HG03439 (cell line): ENCODE results near the gene PNMA8B.

ENCODE experiments used
- ATAC-seq: cut with Tn5 transposase; IDR thresholded peaks from one replicate; pipeline ENCODE4 v1.9.1; 2021; ENCODE audit warnings: mild to moderate bottlenecking, moderate library complexity; ENCODE audit not compliant: unreplicated experiment

PNMA8B gene

DNA sequence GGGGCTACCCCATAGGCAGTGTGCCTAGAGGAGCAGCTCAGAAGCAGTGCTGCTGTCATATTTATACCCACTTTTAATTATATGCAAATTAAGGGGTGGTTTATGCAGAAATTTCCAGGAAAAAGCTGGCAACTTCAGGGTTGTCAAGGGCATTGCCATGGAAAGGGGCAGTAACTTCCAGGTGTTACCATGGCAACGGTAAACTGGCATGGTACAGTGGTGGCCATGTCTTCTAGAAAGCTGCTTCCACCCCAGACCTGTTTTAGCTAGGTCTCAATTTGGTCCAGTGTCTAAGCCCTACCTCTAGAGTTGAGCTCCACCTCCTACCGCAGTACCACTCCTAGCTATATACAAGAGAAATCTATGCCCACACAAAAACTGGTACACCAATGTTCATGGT is 35.6 kb downstream of the PNMA8B start:
- ATAC-seq, result no peak

DNA sequence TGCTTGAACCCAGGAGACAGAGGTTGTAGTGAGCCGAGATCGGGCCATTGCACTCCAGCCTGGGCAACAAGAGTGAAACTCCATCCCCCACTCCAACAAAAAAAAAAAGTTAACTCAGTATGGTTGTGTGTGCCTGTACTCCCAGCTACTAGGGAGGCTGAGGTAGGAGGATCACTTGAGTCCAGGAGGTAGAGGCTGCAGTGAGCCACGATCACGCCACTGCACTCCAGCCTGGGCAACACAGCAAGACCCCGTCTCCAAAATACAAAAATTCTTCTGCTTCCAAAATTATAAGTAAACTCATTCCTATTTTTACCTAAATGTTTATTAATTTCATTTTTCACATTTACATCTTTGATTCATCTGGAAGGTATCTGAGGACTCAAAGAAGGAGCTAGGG is 38.7 kb downstream of the PNMA8B start:
- ATAC-seq, result no peak

DNA sequence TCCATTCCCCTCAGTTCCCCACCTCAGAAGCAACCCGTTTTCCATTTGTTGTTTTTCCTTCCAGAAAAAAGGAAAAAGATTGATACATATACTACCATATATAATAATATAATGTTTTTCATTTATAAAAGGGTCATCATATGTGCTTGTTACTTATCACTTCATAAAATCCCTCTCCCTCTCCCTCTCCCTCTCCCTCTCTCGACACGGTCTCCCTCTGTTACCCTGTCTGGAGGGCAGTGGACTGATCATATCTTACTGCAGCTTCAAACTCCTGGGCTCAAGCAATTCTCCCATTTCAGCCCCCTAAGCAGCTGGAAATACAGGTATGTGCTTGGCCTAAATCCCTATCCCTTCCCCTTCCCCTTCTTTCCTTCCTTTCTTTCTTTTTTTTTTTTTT is 41.4 kb downstream of the PNMA8B start:
- ATAC-seq, result no peak

DNA sequence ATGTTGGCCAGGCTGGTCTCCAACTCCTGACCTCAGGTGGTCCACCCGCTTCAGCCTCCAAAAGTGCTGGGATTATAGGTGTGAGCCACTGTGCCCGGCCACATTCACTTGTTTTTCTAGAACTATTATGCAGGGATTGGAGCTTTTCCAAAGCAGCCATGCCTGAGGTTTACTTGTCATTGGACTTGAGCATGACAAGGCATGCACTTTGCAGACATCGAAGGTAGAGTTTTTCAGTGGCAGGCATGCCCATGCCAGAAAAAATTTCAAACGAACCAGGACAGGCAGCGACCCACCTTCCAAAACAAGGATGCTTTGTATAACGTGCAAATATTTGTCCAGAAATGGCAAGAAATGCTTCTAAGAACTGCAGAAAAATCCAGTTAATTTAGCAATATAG is 42.0 kb downstream of the PNMA8B start:
- no peak for ATAC-seq

DNA sequence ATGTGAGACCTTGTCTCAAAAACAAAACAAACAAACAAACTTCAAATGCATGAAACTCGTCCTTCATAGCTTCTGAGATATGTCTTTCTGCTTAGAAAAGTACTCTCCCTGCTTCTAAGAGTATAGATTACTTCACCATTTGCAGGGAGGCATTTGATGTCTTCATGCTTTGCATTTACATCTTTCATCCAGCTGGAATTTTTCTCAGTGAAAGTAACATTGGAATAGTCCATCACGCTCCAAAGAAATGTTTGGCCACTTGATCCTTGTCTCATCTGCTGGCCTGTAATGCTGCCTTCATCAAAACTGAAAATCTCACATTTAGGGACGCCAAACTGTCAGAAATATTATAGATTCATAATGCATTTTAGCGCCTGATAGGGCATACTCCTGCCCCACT is 43.5 kb downstream of the PNMA8B start:
- no peak for ATAC-seq

DNA sequence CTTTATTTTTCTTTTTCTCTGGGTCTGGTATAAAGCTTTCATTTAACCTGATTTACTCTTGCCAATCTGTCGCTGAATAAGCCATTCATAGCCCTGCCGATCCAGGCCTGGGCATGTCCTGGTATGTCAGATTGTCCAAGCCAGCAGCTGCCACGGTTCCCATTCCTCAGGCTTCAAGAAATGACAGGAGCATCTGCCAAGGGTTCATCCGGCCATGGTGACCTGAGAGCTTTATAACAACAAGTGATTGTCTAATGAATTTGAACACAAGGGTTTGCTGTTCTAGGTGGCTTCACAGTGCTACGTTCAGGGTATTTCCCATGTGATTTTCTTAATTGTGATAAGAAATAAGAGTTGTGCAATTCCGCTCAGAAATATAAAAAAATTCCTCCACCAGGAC is 44.3 kb downstream of the PNMA8B start:
- no peak for ATAC-seq

DNA sequence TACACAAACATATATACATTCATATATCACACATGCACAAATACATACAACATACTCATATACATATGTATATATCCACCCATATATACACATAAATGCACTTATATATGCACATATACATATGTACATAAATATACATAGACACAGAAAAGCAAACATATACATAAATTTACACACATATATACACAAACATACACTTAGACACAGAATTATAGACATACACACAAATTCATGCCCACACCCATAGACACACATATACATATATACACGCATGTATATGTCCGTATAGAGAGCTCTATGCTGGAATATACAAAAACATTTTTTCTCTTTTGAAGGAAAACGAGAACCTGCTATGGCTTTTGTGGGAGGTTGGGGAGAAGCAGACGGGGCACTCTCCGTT is 44.9 kb downstream of the PNMA8B start:
- no peak for ATAC-seq

DNA sequence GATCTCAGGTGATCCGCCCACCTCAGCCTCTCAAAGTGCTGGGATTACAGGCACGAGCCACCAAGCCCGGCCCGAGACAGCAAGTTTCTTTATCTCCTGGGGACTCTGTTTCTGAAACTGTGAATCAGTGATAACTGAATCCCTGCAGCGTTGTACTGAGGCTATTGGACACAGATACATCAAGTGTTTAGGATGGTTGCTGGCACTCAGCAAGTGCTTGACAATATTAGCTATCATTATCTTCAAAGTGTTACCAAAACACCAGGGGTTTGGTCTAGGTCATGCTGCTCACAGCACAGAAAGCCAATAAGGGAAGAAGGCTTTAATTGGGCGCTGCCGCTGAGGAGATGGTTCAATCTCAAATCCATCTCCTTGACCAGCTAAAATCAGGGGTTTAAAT is 46.4 kb downstream of the PNMA8B start:
- no peak for ATAC-seq

DNA sequence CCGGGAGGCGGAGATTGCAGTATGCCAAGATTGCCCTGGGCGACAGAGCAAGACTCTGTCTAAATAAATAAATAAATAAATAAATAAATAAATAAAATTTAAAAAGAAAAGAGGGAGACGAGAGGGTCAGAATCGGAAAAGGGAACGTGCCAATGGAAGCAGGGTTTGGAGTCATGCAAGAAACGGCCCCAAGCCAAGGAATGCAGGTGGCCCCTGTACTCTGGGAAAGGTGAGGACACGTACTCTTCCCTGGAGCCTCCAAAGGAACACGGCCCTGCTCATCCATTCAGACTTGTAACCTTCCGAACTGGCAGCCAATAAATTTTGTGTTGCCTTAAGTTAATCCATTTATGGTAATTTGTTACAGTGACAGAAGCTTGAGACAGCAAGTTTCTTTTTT is 47.1 kb downstream of the PNMA8B start:
- ATAC-seq, result no peak

DNA sequence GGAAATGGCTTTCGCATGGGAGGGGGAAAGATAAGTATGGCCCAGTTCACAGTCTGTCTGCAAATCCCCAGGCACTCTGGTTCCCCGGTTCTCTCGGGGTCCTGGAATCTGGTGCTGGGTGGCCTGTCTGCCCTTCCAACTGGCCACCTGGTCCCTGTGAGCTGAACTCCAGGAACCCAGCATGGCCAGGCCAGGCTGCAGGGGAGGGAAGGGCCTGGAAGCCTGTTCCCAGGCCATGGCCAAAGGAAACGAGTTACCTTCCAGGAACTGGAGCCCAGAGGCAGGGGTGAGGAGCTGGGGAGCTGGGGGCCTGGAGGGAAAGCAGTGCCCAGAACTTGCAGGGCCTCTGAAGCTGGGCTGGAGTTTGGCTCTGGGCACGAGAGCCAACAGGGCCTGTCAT is 47.8 kb downstream of the PNMA8B start:
- no peak for ATAC-seq

DNA sequence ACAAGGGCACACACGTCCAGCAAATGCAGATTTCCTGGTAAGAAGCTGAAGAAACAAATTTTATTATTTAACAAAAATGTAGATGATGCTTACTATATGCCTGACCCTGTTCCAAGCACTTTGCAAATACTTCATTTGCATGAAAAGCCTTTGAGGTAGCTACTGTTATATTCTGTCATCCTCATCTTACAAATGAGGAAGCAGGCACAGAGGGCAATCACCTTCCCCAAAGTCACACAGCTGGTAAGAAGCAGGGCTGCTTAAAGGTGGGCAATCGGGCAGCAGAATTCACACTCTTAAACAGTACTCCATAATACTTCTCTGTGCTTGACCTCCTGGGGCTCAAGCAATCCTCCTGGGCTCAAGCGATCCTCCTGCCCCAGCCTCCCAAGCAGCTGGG is 48.7 kb downstream of the PNMA8B start:
- ATAC-seq, result no peak

DNA sequence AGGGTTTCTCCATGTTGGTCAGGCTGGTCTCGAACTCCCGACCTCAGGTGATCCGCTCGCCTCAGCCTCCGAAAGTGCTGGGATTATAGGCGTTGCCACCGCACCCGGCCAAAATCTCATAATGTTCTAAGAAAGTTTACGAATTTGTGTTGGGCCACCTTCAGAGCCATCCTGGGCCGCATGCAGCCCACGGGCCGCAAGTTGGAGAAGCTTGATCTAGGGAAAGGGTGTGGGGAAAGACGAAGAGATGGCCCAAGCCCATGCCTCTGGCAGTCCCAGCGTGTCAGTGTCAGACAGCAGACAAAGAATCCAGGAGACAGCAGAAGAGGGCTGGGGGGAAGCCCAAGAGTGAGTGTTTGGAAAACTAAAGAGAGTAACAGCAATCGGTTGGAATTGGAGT is 49.6 kb downstream of the PNMA8B start:
- ATAC-seq, result no peak

DNA sequence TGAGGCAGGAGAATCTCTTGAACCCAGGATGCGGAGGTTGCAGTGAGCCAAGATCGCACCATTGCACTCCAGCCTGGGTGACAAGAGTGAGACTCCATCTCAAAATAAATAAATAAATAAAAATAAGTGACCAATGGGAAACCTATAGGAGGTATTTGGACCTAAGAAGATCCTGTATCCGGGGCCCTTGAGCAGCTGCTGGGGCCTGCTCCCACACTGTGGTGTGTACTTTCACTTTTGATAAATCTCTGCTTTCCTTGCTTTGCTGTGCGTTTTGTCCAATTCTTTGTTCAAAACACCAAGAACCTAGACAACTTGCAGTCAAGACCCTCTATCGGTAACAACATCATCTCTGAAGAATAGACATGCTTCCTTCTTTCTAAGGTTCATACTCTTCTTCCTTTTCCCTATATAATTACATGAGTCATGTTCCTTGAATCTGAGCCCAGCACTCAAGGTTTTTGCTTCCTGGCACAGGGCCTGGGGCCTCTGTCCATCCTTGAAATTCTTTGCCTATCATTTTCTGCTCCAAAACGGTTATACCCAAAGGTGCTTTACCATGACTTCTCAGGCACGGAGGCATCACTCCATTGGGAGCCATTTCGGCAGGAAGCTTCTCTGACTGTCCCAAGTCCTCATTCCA is 52.7 kb downstream of the PNMA8B start:
- no peak for ATAC-seq

DNA sequence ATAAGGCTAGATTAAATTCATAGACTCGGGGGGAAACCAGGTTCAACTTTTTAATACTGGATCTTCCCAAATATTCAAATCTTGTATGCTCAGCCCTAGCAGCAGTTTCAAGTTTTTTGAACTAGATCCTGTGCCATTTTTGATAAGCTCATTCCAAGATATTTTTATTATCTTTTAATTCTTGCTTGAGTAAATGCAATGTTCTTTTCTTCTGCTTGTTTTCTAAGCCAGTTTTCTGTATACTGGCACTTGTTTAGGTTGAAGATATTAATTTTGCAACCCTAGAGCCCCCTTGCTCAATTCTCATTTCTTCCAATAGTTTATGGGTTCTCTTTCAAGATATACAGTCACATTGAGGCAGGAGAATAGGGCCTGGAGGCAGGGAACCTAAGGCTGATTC is 53.8 kb downstream of the PNMA8B start:
- no peak for ATAC-seq
